GM10248 (cell line): ENCODE results near the gene SYT13.

Experiments used
- CTCF ChIA-PET: fragments of 300-600 bp; sonication (Branson Sonifier 250); formaldehyde crosslinking; extraction: SDS; loops from one replicate; lab custom pipeline; 2021; ENCODE audit warnings: antibody characterized with exemption; lab: Yijun Ruan, JAX
- POLR2A ChIA-PET: fragments of 350-650 bp; sonication (Branson Sonifier 250); formaldehyde crosslinking; extraction: SDS; loops from one replicate; lab custom pipeline; 2020; ENCODE audit warnings: antibody characterized with exemption; lab: Yijun Ruan, JAX
- DNase-seq: peaks from one replicate; pipeline ENCODE4 v3.0.0; 2012; ENCODE audit errors: extremely low spot score
- TF ChIP-seq, protein P1 (sequence below): IDR thresholded peaks from 2 replicates; pipeline ENCODE4 v1.5.1; 2012; ENCODE audit warnings: mild to moderate bottlenecking, low read depth; ENCODE audit errors: extremely low read depth, missing control alignments, control extremely low read depth

SYT13 gene

DNA sequence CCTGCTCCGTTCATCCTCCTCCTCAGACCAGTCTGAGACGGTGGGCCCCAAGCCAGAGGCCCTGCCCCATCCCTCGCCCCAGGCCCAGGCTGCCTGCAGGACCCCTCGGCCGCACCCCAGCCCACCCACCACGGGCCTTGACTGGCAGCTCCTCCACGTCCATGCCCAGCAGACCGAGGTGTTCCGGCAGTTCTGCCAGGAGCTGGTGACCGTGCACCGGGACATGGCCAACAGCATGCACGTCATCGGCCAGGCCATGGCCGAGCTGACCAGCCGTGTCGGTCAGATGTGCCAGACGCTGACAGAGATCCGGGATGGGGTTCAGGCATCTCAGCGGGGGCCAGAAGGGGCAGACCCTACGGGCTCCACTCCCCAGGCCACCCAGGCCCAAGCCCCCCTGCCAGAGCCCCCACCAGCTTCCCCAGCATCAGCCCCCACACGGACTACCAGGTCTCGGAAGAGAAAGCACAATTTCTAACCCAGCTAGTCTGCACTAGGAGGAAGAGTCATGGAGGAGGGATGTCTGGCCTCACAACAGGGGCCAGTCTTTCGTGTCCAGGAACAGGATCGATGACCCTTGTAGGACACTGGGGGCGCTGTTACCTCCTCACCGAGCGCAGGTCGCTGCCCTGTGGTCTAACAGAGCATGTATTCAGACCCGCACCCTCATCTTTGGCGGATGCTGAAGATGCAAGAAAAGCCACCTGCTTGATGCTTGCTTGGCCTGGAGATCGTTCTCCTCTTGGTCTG lies 73.4 kb downstream of the SYT13 start:
- DNase-seq = no peak
- CTCF ChIA-PET = interaction anchor here (0.7 to 1.4 kb wide), 3 partner anchors 16 to 40 kb away, joined by 3 to 4 read pairs (median 4); no protein-coding TSS in a partner anchor
- POLR2A ChIA-PET = no interaction called here

GRCh38 chr11:45211732-45212131 lies 74.4 kb downstream of the SYT13 start:
- TF ChIP-seq, protein P1, sequence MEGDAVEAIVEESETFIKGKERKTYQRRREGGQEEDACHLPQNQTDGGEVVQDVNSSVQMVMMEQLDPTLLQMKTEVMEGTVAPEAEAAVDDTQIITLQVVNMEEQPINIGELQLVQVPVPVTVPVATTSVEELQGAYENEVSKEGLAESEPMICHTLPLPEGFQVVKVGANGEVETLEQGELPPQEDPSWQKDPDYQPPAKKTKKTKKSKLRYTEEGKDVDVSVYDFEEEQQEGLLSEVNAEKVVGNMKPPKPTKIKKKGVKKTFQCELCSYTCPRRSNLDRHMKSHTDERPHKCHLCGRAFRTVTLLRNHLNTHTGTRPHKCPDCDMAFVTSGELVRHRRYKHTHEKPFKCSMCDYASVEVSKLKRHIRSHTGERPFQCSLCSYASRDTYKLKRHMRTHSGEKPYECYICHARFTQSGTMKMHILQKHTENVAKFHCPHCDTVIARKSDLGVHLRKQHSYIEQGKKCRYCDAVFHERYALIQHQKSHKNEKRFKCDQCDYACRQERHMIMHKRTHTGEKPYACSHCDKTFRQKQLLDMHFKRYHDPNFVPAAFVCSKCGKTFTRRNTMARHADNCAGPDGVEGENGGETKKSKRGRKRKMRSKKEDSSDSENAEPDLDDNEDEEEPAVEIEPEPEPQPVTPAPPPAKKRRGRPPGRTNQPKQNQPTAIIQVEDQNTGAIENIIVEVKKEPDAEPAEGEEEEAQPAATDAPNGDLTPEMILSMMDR = no peak
- CTCF ChIA-PET = no interaction called here
- POLR2A ChIA-PET = no interaction called here
- no peak for DNase-seq

More for the DNA sequence above, 73.4 kb downstream of the SYT13 start:
- TF ChIP-seq, protein P1 = no peak

GRCh38 chr11:45210846-45211245 lies 75.3 kb downstream of the SYT13 start:
- no peak for DNase-seq
- TF ChIP-seq, protein P1 = no peak
- CTCF ChIA-PET = no interaction called here
- POLR2A ChIA-PET = no interaction called here

DNA sequence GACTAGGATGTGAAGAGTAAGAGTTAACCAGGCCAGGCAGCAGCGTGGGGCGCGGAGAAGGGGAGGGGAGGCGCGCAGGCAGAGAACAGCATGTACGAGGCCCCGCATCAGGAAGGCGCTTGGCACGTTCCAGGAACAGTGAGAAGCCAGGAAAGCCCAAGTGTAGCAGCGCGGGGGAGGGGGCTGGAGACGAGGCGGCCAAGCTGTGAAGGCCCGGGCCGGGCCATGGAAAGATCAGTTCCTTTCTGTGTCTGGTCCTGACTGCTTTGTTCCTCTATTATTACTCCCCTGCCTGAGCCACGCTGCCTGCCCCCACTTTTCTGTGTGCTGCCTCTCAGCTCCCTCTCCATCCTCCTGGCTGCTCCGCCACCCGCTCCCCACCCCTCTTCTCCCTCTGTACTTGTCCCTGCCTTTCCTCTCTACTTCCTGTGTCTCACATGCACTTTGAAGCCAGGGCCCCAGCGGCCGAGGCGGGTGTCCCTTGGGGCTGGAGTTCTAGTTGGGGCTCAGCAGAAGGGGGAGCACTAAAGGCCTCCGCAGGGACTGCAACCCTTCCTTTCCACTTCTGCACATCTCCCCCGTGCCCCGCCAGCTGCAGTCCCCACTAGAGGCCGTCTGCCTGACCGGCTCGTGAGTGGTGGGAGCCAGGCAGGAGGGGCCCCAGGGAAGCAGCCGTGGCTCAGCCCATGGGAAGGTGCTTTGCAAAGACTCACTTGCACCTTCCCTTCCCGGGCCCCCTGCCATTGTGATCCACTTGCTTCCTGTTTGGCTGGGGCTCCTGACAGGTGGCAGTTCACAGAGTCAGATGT lies 76.0 kb downstream of the SYT13 start:
- CTCF ChIA-PET = interaction anchor here (1.3 kb wide), 1 partner anchor 14 kb away, joined by 5 read pairs; no protein-coding TSS in a partner anchor
- POLR2A ChIA-PET = no interaction called here
- no peak for DNase-seq

GRCh38 chr11:45209000-45209879 lies 76.9 kb downstream of the SYT13 start:
- TF ChIP-seq, protein P1 = no peak
- no peak for DNase-seq
- ChIA-PET POLR2A (no interaction called here), CTCF (interaction anchor here (1.3 to 1.5 kb wide), 2 partner anchors 13 to 24 kb away, joined by 4 to 5 read pairs; no protein-coding TSS in a partner anchor)

More for the DNA sequence above, 76.0 kb downstream of the SYT13 start:
- TF ChIP-seq, protein P1 = no peak
